Uterus (tissue), 2 donors: ENCODE data around the gene EAF1.

Experiments used
- CTCF ChIP-seq, 4 experiments: fragments of 200-600 bp in 2 of 4; fragments of 450-650 bp in 2 of 4; sonication (generic) in 2 of 4; IDR thresholded peaks; one replicate each; pipeline ENCODE4 v1.5.1; 2016 to 2019; ENCODE audit warnings: antibody characterized with exemption in 4 of 4, mild to moderate bottlenecking in 2 of 4, moderate library complexity in 1 of 4
- POLR2A ChIP-seq, 2 donors: fragments of 450-650 bp; IDR thresholded peaks; one replicate each; pipeline ENCODE4 v1.6.1; 2016; ENCODE audit warnings: antibody characterized with exemption in 2 of 2, mild to moderate bottlenecking in 1 of 2, moderate library complexity in 1 of 2

- no peak for TF ChIP-seq CTCF (IDR thresholded peaks at IDR 0.05)
- TF ChIP-seq POLR2A (IDR thresholded peaks at IDR 0.05), result no peak
Measured at GRCh38 chr3:15479400-15480224, 52.2 kb downstream of the EAF1 start.
